Measurements from ENCODE around the gene SYS1. TPM values are rescaled to one million over a fixed set of nuclear protein-coding genes. Genes with fewer than 3 reads are reported as not detected.

Gene SYS1
- polyA plus RNA-seq (2013), result 14.7 and 15.0 TPM in 2 replicates

DNA sequence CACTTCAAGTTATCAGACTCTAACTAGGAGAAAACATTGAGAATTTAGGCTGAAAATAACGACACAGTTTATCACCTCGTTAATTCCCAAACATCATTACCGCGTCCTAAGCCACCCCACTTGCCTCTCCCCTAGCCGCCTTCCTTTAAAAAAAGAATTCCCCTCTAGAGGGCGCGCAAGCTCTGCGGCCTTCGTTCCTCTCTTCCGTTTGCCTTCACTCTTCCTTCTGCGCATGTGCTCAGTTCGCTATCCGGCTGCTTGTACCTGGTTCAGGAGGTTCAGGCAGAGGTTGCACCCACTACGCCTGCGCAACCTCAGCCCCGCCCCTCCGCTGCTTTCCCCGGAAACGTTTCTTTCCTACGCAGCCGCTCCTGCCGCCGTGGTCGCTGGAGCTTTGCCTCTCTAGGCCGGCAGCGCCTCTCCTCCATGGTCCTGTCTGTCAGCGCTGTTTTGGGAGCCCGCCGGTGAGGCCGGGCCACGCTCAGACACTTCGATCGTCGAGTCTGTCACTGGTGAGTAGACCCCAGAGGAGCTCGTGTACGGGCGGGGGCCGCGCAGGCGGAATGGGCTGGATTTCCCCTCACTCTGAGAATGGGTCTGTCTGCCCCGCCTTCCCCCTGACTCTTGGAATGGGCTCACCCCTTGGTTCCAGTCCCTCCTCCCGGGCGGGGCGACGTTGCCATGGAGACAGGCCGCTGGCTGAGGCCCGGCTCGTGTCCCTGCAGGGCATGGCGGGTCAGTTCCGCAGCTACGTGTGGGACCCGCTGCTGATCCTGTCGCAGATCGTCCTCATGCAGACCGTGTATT lies at the start of gene SYS1:
Gene SYS1, plus strand, starts transcription at position 353 of the 807 bp plus-strand sequence. Its CDS starts 376 bp downstream, at position 729.
- peak within 1 kb of the TSS; percentile 53 for H2BK12ac ChIP-seq (ENCODE audit: low read length)
- peak within 1 kb of the TSS; percentile 83 for H3K27ac ChIP-seq (ENCODE audit: low read depth, low read length)
- H3K4me3 ChIP-seq (ENCODE audit: low read depth, low read length), result peak within 1 kb of the TSS; percentile 88
- peak within 1 kb of the TSS; percentile 23 for H2AFZ ChIP-seq (ENCODE audit: insufficient read depth, low read length, poor library complexity)
- H3K4me1 ChIP-seq (ENCODE audit: control insufficient read depth in 1 of 2, insufficient read depth in 2 of 2, low read length in 2 of 2), result peaks cover 24 to 28% of the 10 kb centered on the region in 2 experiments
- no peaks in the 10 kb centered on the region for H3K27me3 ChIP-seq (ENCODE audit: insufficient read depth, low read length)
- no peaks in the 10 kb centered on the region for H3K9me3 ChIP-seq (ENCODE audit: insufficient read depth, low read depth, low read length)
- DNase-seq, result peak; percentile 98 to 100
- H3K23ac ChIP-seq (ENCODE audit: low read length), result no peak within 1 kb of the TSS
- H4K8ac ChIP-seq (ENCODE audit: low read depth, low read length), result peak within 1 kb of the TSS; percentile 76
- peak within 1 kb of the TSS; percentile 90 for H3K9ac ChIP-seq (ENCODE audit: low read length)
- no peak within 1 kb of the TSS for H2AK5ac ChIP-seq (ENCODE audit: low read length)
- H4K12ac ChIP-seq (ENCODE audit: low read depth, low read length), result peak within 1 kb of the TSS; percentile 2
- peaks cover 14 to 24% of the 10 kb centered on the region in 2 experiments for H3K36me3 ChIP-seq (ENCODE audit: control insufficient read depth in 1 of 2, insufficient read depth in 2 of 2, low read length in 2 of 2)
- peak within 1 kb of the TSS; percentile 69 for H4K91ac ChIP-seq (ENCODE audit: low read depth, low read length)
- peak within 1 kb of the TSS; percentile 5 for H2BK120ac ChIP-seq (ENCODE audit: insufficient read depth, low read length, poor library complexity)
- peak within 1 kb of the TSS; percentile 25 for H3K14ac ChIP-seq (ENCODE audit: low read length)
- peak within 1 kb of the TSS; percentile 39 for H3K4ac ChIP-seq (ENCODE audit: low read depth, low read length)
- peak within 1 kb of the TSS; percentile 84 for H3K4me2 ChIP-seq (ENCODE audit: low read length)
- no CpG with 5 or more reads among the region's 55 CpGs for WGBS (ENCODE audit: extremely low coverage, insufficient coverage, insufficient read length)
- peaks cover 8% of the 10 kb centered on the region for H3K79me2 ChIP-seq (ENCODE audit: control insufficient read depth, insufficient read depth, low read length, poor library complexity)
- H2BK5ac ChIP-seq (ENCODE audit: low read depth, low read length, poor library complexity), result peak within 1 kb of the TSS; percentile 42
- H3K79me1 ChIP-seq (ENCODE audit: low read length), result peaks cover 26% of the 10 kb centered on the region
- peak within 1 kb of the TSS; percentile 46 for H3K18ac ChIP-seq (ENCODE audit: low read length)

DNA sequence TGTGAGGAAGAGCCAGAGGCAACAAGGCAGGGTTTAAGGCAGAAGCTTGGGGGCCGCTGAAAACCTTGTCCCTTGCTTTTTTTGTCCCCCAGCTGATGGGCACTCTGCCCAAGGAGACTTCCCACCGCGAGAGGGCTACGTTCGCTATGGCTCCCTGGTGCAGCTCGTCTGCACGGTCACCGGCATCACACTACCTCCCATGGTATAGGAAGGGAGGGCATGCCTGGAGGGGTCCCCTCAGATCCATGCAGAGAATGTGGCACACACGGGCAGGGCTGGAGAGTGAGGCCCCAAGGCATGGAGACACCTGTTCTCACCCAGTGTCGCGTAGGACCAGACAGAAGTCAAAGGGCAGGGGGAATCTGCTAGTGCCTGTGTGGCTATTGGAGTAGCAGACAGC lies 49.0 kb upstream of the SYS1 start:
- Histone ChIP-seq H3K27ac (ENCODE audit: low read depth, low read length) (no peak overlapping the region), H3K27me3 (ENCODE audit: insufficient read depth, low read length) (no peaks in the 10 kb centered on the region), H4K12ac (ENCODE audit: low read depth, low read length) (no peak overlapping the region), H3K79me2 (ENCODE audit: control insufficient read depth, insufficient read depth, low read length, poor library complexity) (no peaks in the 10 kb centered on the region), H3K79me1 (ENCODE audit: low read length) (no peaks in the 10 kb centered on the region), H3K4me2 (ENCODE audit: low read length) (no peak overlapping the region), H2AFZ (ENCODE audit: insufficient read depth, low read length, poor library complexity) (no peak overlapping the region), H3K4me3 (ENCODE audit: low read depth, low read length) (no peak overlapping the region), H4K8ac (ENCODE audit: low read depth, low read length) (no peak overlapping the region), H2BK5ac (ENCODE audit: low read depth, low read length, poor library complexity) (no peak overlapping the region), H3K14ac (ENCODE audit: low read length) (no peak overlapping the region), H4K91ac (ENCODE audit: low read depth, low read length) (no peak overlapping the region), H3K18ac (ENCODE audit: low read length) (no peak overlapping the region), H2BK12ac (ENCODE audit: low read length) (no peak overlapping the region), H3K4me1 (ENCODE audit: control insufficient read depth in 1 of 2, insufficient read depth in 2 of 2, low read length in 2 of 2) (peaks cover 0 to 9% of the 10 kb centered on the region in 2 experiments), H3K36me3 (ENCODE audit: control insufficient read depth in 1 of 2, insufficient read depth in 2 of 2, low read length in 2 of 2) (no peaks in the 10 kb centered on the region), H2BK120ac (ENCODE audit: insufficient read depth, low read length, poor library complexity) (no peak overlapping the region), H2AK5ac (ENCODE audit: low read length) (no peak overlapping the region), H3K9me3 (ENCODE audit: insufficient read depth, low read depth, low read length) (no peaks in the 10 kb centered on the region), H3K23ac (ENCODE audit: low read length) (no peak overlapping the region), H3K9ac (ENCODE audit: low read length) (no peak overlapping the region), H3K4ac (ENCODE audit: low read depth, low read length) (no peak overlapping the region)
- no CpG with 5 or more reads among the region's 11 CpGs for WGBS (ENCODE audit: extremely low coverage, insufficient coverage, insufficient read length)
- no peak for DNase-seq

DNA sequence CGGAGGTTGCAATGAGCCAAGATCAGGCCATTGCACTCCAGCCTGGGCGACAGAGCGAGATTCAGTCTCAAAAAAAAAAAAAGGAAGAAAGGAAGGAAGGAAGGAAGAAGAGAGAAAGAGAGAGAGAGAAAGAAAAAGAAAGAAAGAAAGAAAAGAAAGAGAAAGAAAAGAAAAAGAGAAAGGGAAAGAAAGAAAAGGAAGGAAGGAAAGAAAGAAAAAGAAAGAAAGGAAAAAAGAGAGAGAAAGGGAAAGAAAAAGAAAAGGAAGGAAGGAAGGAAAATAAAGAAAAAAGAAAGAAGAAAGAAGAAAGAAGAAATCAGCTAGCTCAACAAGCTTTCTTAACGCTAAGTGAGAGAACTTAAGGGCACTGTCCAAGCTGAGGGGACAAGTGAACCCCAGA lies 47.3 kb upstream of the SYS1 start:
- Histone ChIP-seq H4K8ac (ENCODE audit: low read depth, low read length) (no peak overlapping the region), H2AK5ac (ENCODE audit: low read length) (no peak overlapping the region), H3K27ac (ENCODE audit: low read depth, low read length) (no peak overlapping the region), H3K4me1 (ENCODE audit: control insufficient read depth in 1 of 2, insufficient read depth in 2 of 2, low read length in 2 of 2) (peaks cover 2 to 9% of the 10 kb centered on the region in 2 experiments), H2BK12ac (ENCODE audit: low read length) (no peak overlapping the region), H2BK120ac (ENCODE audit: insufficient read depth, low read length, poor library complexity) (no peak overlapping the region), H2AFZ (ENCODE audit: insufficient read depth, low read length, poor library complexity) (no peak overlapping the region), H4K12ac (ENCODE audit: low read depth, low read length) (no peak overlapping the region), H3K23ac (ENCODE audit: low read length) (no peak overlapping the region), H3K27me3 (ENCODE audit: insufficient read depth, low read length) (no peaks in the 10 kb centered on the region), H3K4ac (ENCODE audit: low read depth, low read length) (no peak overlapping the region), H3K36me3 (ENCODE audit: control insufficient read depth in 1 of 2, insufficient read depth in 2 of 2, low read length in 2 of 2) (no peaks in the 10 kb centered on the region), H3K9ac (ENCODE audit: low read length) (no peak overlapping the region), H3K79me1 (ENCODE audit: low read length) (no peaks in the 10 kb centered on the region), H3K14ac (ENCODE audit: low read length) (no peak overlapping the region), H3K4me3 (ENCODE audit: low read depth, low read length) (no peak overlapping the region), H3K18ac (ENCODE audit: low read length) (no peak overlapping the region), H4K91ac (ENCODE audit: low read depth, low read length) (no peak overlapping the region), H2BK5ac (ENCODE audit: low read depth, low read length, poor library complexity) (no peak overlapping the region), H3K9me3 (ENCODE audit: insufficient read depth, low read depth, low read length) (no peaks in the 10 kb centered on the region), H3K4me2 (ENCODE audit: low read length) (no peak overlapping the region), H3K79me2 (ENCODE audit: control insufficient read depth, insufficient read depth, low read length, poor library complexity) (no peaks in the 10 kb centered on the region)
- no CpG with 5 or more reads among the region's 4 CpGs for WGBS (ENCODE audit: extremely low coverage, insufficient coverage, insufficient read length)
- no peak for DNase-seq

DNA sequence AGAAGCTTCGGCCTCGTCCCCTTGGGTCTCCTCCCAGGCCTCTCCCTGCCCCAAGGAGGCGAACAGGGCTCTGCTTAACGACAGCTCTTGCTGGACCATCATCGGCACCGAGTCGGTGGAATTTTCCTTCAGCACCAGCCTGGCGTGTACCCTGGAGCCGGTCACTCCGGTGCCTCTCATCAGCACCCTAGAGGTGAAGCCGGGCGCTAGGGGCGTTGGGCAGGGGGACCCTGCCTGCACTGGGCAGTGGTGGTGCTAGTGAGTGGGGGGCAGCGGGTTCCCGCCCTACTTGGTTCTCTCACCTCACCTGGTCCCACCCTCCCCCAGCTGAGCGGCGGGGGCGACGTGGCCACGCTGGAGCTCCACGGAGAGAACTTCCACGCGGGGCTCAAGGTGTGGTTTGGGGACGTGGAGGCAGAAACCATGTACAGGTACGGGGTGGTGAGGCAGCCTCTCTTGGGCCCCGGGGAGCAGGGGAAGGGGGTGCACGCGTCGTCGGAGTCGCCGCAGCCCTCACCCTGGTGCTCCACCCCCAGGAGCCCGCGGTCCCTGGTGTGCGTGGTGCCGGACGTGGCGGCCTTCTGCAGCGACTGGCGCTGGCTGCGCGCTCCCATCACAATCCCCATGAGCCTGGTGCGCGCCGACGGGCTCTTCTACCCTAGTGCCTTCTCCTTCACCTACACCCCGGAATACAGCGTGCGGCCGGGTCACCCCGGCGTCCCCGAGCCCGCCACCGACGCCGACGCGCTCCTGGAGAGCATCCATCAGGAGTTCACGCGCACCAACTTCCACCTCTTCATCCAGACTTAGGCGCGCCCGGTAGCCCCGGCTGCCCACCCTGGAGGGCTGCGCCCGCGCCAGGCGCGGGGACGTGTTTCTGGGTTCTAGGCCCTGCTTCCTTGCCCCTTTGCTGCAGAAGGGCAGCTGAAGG lies 46.5 kb upstream of the SYS1 start:
- Histone ChIP-seq H3K79me2 (ENCODE audit: control insufficient read depth, insufficient read depth, low read length, poor library complexity) (no peaks in the 10 kb centered on the region), H3K4me2 (ENCODE audit: low read length) (no peak overlapping the region), H3K23ac (ENCODE audit: low read length) (no peak overlapping the region), H3K9me3 (ENCODE audit: insufficient read depth, low read depth, low read length) (no peaks in the 10 kb centered on the region), H3K14ac (ENCODE audit: low read length) (no peak overlapping the region), H4K12ac (ENCODE audit: low read depth, low read length) (no peak overlapping the region), H4K8ac (ENCODE audit: low read depth, low read length) (no peak overlapping the region), H2AFZ (ENCODE audit: insufficient read depth, low read length, poor library complexity) (no peak overlapping the region), H3K27ac (ENCODE audit: low read depth, low read length) (no peak overlapping the region), H3K4me3 (ENCODE audit: low read depth, low read length) (no peak overlapping the region), H4K91ac (ENCODE audit: low read depth, low read length) (no peak overlapping the region), H2BK120ac (ENCODE audit: insufficient read depth, low read length, poor library complexity) (no peak overlapping the region), H2BK5ac (ENCODE audit: low read depth, low read length, poor library complexity) (no peak overlapping the region), H3K4me1 (ENCODE audit: control insufficient read depth in 1 of 2, insufficient read depth in 2 of 2, low read length in 2 of 2) (peaks cover 2 to 9% of the 10 kb centered on the region in 2 experiments), H2BK12ac (ENCODE audit: low read length) (no peak overlapping the region), H3K18ac (ENCODE audit: low read length) (no peak overlapping the region), H3K27me3 (ENCODE audit: insufficient read depth, low read length) (no peaks in the 10 kb centered on the region), H3K36me3 (ENCODE audit: control insufficient read depth in 1 of 2, insufficient read depth in 2 of 2, low read length in 2 of 2) (no peaks in the 10 kb centered on the region), H2AK5ac (ENCODE audit: low read length) (no peak overlapping the region), H3K4ac (ENCODE audit: low read depth, low read length) (no peak overlapping the region), H3K79me1 (ENCODE audit: low read length) (no peaks in the 10 kb centered on the region), H3K9ac (ENCODE audit: low read length) (no peak overlapping the region)
- no CpG with 5 or more reads among the region's 71 CpGs for WGBS (ENCODE audit: extremely low coverage, insufficient coverage, insufficient read length)
- DNase-seq, result no peak

Measured in trophoblast cell (in vitro differentiated cells and primary cell).